GM12878 (cell line): ENCODE measurements around the gene ENO2. TPM values are rescaled to one million over a fixed set of nuclear protein-coding genes. Genes with fewer than 3 reads are reported as not detected.
A peak's percentile ranks its signal among the peaks of the same experiment; 100 is the strongest.

Experiments
- ATAC-seq: fragments of 200-7000 bp; cut with Tn5 transposase; 3 replicates; pipeline ENCODE4 v1.9.1; 2020; ENCODE audit warnings: mild to moderate bottlenecking, moderate library complexity
- BruUV-seq: library from RNA; stranded (reverse); fragments of 400-500 nt; replicated peaks from 2 replicates; lab custom pipeline; 2021; lab: Mats Ljungman, UMichigan
- CTCF ChIA-PET: fragments of 300-600 bp; sonication (Branson Sonifier 250); formaldehyde crosslinking; extraction: SDS; loops from one replicate; lab custom pipeline; 2021; ENCODE audit warnings: inconsistent platforms; lab: Yijun Ruan, JAX
- POLR2A ChIA-PET: fragments of 350-600 bp; formaldehyde crosslinking; extraction: SDS; loops from one replicate; lab custom pipeline; 2021; ENCODE audit warnings: inconsistent platforms; lab: Charles Lee
- RAD21 ChIA-PET: fragments of 300-600 bp; sonication (Branson Sonifier 250); formaldehyde crosslinking; loops from one replicate; lab custom pipeline; 2023; ENCODE audit warnings: antibody characterized with exemption; ENCODE audit not compliant: unreplicated experiment; lab: Charles Lee
- SMC1A ChIA-PET: fragments of 300-600 bp; sonication (Branson Sonifier 250); formaldehyde crosslinking; loops from one replicate; lab custom pipeline; 2023; ENCODE audit not compliant: unreplicated experiment, uncharacterized antibody; lab: Charles Lee
- DNase-seq: peaks from one replicate; pipeline ENCODE4 v3.0.0-alpha.2; 2011; ENCODE audit warnings: low read depth, low spot score
- FAIRE-seq: peaks from 3 replicates; lab custom pipeline; 2011; peaks lifted over from hg19 to GRCh38; lab: Jason Lieb, UNC
- H2AFZ ChIP-seq: 2 replicates; pipeline ENCODE4 v1.6.0; 2011; ENCODE audit warnings: low read depth, low read length, control low read depth; ENCODE audit not compliant: control insufficient read depth
- H3K27ac ChIP-seq: 2 replicates; pipeline ENCODE4 v1.5.1; 2011; ENCODE audit warnings: control low read depth; ENCODE audit not compliant: control insufficient read depth, insufficient read depth
- H3K27me3 ChIP-seq, 2 experiments: replicated peaks in 1 of 2; 2 replicates each; pipeline versions ENCODE4 v1.6.0 to v1.6.1; 2011; ENCODE audit warnings: low read length in 1 of 2; ENCODE audit not compliant: control insufficient read depth in 2 of 2, insufficient read depth in 2 of 2
- H3K36me3 ChIP-seq, 2 experiments: 2 replicates each; pipeline ENCODE4 v1.5.1; 2011; ENCODE audit warnings: low read length in 1 of 2; ENCODE audit not compliant: control insufficient read depth in 2 of 2, insufficient read depth in 2 of 2
- H3K4me1 ChIP-seq: 2 replicates; pipeline ENCODE4 v1.6.1; 2011; ENCODE audit warnings: mild to moderate bottlenecking, low read length, moderate library complexity, mixed read lengths; ENCODE audit not compliant: control insufficient read depth, insufficient read depth
- H3K4me2 ChIP-seq: 2 replicates; pipeline ENCODE4 v1.6.0; 2011; ENCODE audit warnings: control low read depth; ENCODE audit not compliant: control insufficient read depth, insufficient read depth
- H3K4me3 ChIP-seq: fragments of 200-600 bp; sonication (generic); 2 replicates; pipeline ENCODE4 v1.5.1; 2016
- H3K79me2 ChIP-seq: 2 replicates; pipeline ENCODE4 v1.6.0; 2011; ENCODE audit warnings: low read length; ENCODE audit not compliant: control insufficient read depth, insufficient read depth
- H3K9ac ChIP-seq: 2 replicates; pipeline ENCODE4 v1.8.0; 2011; ENCODE audit warnings: low read length, control low read depth, mixed read lengths; ENCODE audit not compliant: control insufficient read depth, insufficient read depth
- H3K9me3 ChIP-seq: replicated peaks from 3 replicates; pipeline ENCODE4 v1.5.1; 2011; ENCODE audit warnings: mild to moderate bottlenecking, low read length; ENCODE audit not compliant: control insufficient read depth, insufficient read depth
- H4K20me1 ChIP-seq: 2 replicates; pipeline ENCODE4 v1.6.0; 2011; ENCODE audit not compliant: control insufficient read depth, insufficient read depth
- ASH2L ChIP-seq: fragments of 300-600, 200-600 bp; sonication (generic); IDR thresholded peaks from 2 replicates; pipeline ENCODE4 v1.6.1; 2017; ENCODE audit warnings: low read depth, mild to moderate bottlenecking, borderline replicate concordance
- ATF7 ChIP-seq: fragments of 450-650 bp; IDR thresholded peaks from 2 replicates; pipeline ENCODE4 v1.6.1; 2016; ENCODE audit warnings: low read depth, mild to moderate bottlenecking
- JUNB ChIP-seq: IDR thresholded peaks from 2 replicates; pipeline ENCODE4 v1.6.1; 2016; ENCODE audit warnings: antibody characterized with exemption, mild to moderate bottlenecking
- POU2F2 ChIP-seq: IDR thresholded peaks from 3 replicates; pipeline ENCODE4 v1.6.1; 2011; ENCODE audit warnings: low read depth, mild to moderate bottlenecking, low read length, borderline replicate concordance
- SMARCA5 ChIP-seq: fragments of 450-650 bp; IDR thresholded peaks from 2 replicates; pipeline ENCODE4 v1.6.1; 2017; ENCODE audit warnings: mild to moderate bottlenecking
- SUZ12 ChIP-seq: fragments of 200-600 bp; sonication (generic); IDR thresholded peaks from one replicate; pipeline ENCODE4 v1.6.1; 2018; ENCODE audit warnings: antibody characterized with exemption, mild to moderate bottlenecking; ENCODE audit not compliant: unreplicated experiment
- YBX1 ChIP-seq: fragments of 450-650 bp; IDR thresholded peaks from 2 replicates; pipeline ENCODE4 v1.6.1; 2016; ENCODE audit warnings: antibody characterized with exemption
- ZNF207 ChIP-seq: fragments of 450-650 bp; IDR thresholded peaks from 2 replicates; pipeline ENCODE4 v1.6.1; 2014; ENCODE audit warnings: antibody characterized with exemption, mild to moderate bottlenecking, borderline replicate concordance
- ZNF217 ChIP-seq: fragments of 450-650 bp; IDR thresholded peaks from 2 replicates; pipeline ENCODE4 v1.6.1; 2017; ENCODE audit warnings: antibody characterized with exemption, mild to moderate bottlenecking
- WGBS: methylation state at CpG from one replicate; pipeline ENCODE4 v1.1.6; 2016; ENCODE audit warnings: low lambda C conversion rate; ENCODE audit not compliant: insufficient replicate concordance, insufficient coverage; ENCODE audit errors: missing lambda C conversion rate; 5-methylcytosine and 5-hydroxymethylcytosine counted together
- in situ Hi-C: fragments of 300-500 bp; cut with MboI; formaldehyde crosslinking; loops from 9 replicates; pipeline ENCODE4 v1.14.3; 2018; ENCODE audit warnings: mixed read lengths
- intact Hi-C: fragments of 100-400 bp; cut with micrococcal nuclease; formaldehyde crosslinking; loops from one replicate; pipeline ENCODE4 v1.14.2; 2022; ENCODE audit not compliant: unreplicated experiment
- polyA plus RNA-seq, 11 experiments: library from polyadenylated mRNA; depleted of rRNA in 4 of 11; unstranded in 6 of 11; stranded (reverse) in 5 of 11; fragments of >200 nt; fragmentation: Nextera tagmentation in 4 of 11; fragmentation: Illumina TruSeq in 1 of 11; extraction: Ambion mirVana in 4 of 11; extraction: Trizol in 1 of 11; gene quantifications; 1 replicate in 1 of 11; 2 replicates in 10 of 11; pipeline versions ENCODE4 v1.2.1 to v1.2.3, GENCODE V29; 2011 to 2016; ENCODE audit warnings: inconsistent platforms in 2 of 11, missing spikeins in 2 of 11, low read depth in 1 of 11
- total RNA-seq, 4 experiments: library from RNA; depleted of rRNA in 3 of 4; stranded (reverse); fragments of >200 nt in 3 of 4; fragmentation: Illumina TruSeq in 1 of 4; extraction: Trizol in 1 of 4; gene quantifications; 2 replicates each; pipeline versions ENCODE4 v1.2.1 to v1.2.3, GENCODE V29; 2013 to 2021
- TF ChIP-seq, protein P1 (sequence below): IDR thresholded peaks from 2 replicates; pipeline ENCODE4 v1.6.1; 2011; ENCODE audit warnings: borderline replicate concordance, low read depth, mild to moderate bottlenecking, moderate library complexity, mixed read lengths, low read length; ENCODE audit not compliant: insufficient read depth; ENCODE audit errors: extremely low read length
- TF ChIP-seq, protein P2 (sequence below): fragments of 450-650 bp; IDR thresholded peaks from 2 replicates; pipeline ENCODE4 v1.6.1; 2017; ENCODE audit warnings: mild to moderate bottlenecking
- TF ChIP-seq, protein P3 (sequence below), 3 experiments: IDR thresholded peaks in 2 of 3; conservative IDR thresholded peaks in 1 of 3; 2 replicates each; pipeline ENCODE4 v1.5.1; 2011; ENCODE audit warnings: low read depth in 3 of 3, low read length in 3 of 3, mild to moderate bottlenecking in 3 of 3, control low read depth in 2 of 3, moderate library complexity in 2 of 3, inconsistent platforms in 1 of 3, mixed read lengths in 1 of 3; ENCODE audit not compliant: control insufficient read depth in 2 of 3, insufficient read depth in 1 of 3; ENCODE audit errors: extremely low read depth in 1 of 3
- TF ChIP-seq, protein P4 (sequence below): fragments of 450-650 bp; IDR thresholded peaks from 2 replicates; pipeline ENCODE4 v1.6.1; 2017; ENCODE audit warnings: antibody characterized with exemption, mild to moderate bottlenecking, moderate library complexity

Gene ENO2
- total and polyA plus RNA-seq, 10 of the 15 experiments (the other 5 are each of a cell fraction or from before 2014, with no cell fraction given), result 24.8 to 196 (median 43.1) TPM

DNA sequence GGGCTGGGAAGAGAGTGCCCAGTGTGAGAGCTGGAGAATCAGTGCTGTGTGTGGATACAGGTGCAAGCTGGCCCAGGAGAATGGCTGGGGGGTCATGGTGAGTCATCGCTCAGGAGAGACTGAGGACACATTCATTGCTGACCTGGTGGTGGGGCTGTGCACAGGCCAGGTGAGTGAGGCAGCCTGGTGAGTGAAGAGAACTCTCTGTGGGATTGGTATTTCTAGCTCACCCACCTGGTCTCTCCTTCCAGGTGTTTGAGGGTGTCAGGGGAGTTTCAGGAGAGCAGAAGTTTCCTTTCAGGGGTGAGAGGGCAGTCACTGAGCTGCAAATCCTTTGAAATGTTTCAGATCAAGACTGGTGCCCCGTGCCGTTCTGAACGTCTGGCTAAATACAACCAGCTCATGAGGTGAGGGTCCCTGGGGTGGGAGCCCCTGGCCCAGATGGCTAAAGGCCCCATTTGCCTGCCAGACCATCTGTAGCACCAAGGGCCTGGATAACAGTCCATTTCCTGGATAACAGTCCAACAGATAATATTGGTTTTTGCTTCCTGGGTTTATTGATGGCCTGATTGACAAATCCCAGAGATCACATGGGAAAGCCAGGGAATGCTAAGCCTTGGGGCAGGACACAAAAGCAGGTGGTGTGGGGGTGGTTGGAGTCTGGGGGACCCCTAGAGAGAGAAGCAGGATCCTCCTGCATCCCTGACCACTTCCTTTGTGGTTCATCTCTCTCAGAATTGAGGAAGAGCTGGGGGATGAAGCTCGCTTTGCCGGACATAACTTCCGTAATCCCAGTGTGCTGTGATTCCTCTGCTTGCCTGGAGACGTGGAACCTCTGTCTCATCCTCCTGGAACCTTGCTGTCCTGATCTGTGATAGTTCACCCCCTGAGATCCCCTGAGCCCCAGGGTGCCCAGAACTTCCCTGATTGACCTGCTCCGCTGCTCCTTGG is 7.9 kb downstream of the ENO2 start:
- Histone ChIP-seq H3K27ac (peak overlapping the region; percentile 36), H4K20me1 (no peaks in the 10 kb centered on the region), H3K9me3 (no peaks in the 10 kb centered on the region), H3K4me2 (peak overlapping the region; percentile 36), H3K27me3 (no peaks in the 10 kb centered on the region), H3K79me2 (peaks cover 7% of the 10 kb centered on the region), H2AFZ (no peak overlapping the region), H3K9ac (peak overlapping the region; percentile 27; the same call in 1 of the 2 replicates), H3K36me3 (peaks cover 0 to 8% of the 10 kb centered on the region in 2 experiments; a peak in 2 of 4 replicates), H3K4me1 (peaks cover 48% of the 10 kb centered on the region), H3K4me3 (peak overlapping the region; percentile 4; the same call in 1 of the 2 replicates)
- intact Hi-C loops (loop anchor here (5.0 kb wide), 2 partner anchors 170 to 190 kb away; partner anchors contain the start of gene C1R), in situ Hi-C loops (no loop called here)
- no TSS peak for BruUV-seq
- POLR2A ChIA-PET, result interaction anchor here (0.6 to 1.5 kb wide), 5 partner anchors 10 to 111 kb away, joined by 3 to 6 read pairs (median 4); no protein-coding TSS in a partner anchor
- SMC1A ChIA-PET, result interaction anchor here (0.7 to 2.0 kb wide), 6 partner anchors 14 to 185 kb away, joined by 3 to 7 read pairs (median 4); partner anchors contain the start of genes C12orf57, LPCAT3, RNU7-1 and SPSB2
- no peak for FAIRE-seq
- 48% methylated on average over 9 of the region's 9 CpGs for WGBS
- no peak for DNase-seq
- RAD21 ChIA-PET, result interaction anchor here (0.6 to 2.4 kb wide), 6 partner anchors 15 to 71 kb away, joined by 3 to 10 read pairs (median 4); partner anchors contain the start of genes C12orf57, CDCA3 and RNU7-1
- CTCF ChIA-PET, result interaction anchor here (1.0 to 6.2 kb wide), 10 partner anchors 15 to 223 kb away, joined by 3 to 111 read pairs (median 5); partner anchors contain the start of genes C12orf57, C1RL, RNU7-1 and SPSB2
- ATAC-seq, result peak; percentile 32
- TF ChIP-seq, protein P1, sequence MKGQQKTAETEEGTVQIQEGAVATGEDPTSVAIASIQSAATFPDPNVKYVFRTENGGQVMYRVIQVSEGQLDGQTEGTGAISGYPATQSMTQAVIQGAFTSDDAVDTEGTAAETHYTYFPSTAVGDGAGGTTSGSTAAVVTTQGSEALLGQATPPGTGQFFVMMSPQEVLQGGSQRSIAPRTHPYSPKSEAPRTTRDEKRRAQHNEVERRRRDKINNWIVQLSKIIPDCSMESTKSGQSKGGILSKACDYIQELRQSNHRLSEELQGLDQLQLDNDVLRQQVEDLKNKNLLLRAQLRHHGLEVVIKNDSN, result no peak
- TF ChIP-seq ASH2L (no peak), ATF7 (no peak), SMARCA5 (no peak), ZNF217 (no peak), JUNB (no peak), POU2F2 (no peak), SUZ12 (no peak), YBX1 (no peak), ZNF207 (no peak)
- TF ChIP-seq, protein P2, sequence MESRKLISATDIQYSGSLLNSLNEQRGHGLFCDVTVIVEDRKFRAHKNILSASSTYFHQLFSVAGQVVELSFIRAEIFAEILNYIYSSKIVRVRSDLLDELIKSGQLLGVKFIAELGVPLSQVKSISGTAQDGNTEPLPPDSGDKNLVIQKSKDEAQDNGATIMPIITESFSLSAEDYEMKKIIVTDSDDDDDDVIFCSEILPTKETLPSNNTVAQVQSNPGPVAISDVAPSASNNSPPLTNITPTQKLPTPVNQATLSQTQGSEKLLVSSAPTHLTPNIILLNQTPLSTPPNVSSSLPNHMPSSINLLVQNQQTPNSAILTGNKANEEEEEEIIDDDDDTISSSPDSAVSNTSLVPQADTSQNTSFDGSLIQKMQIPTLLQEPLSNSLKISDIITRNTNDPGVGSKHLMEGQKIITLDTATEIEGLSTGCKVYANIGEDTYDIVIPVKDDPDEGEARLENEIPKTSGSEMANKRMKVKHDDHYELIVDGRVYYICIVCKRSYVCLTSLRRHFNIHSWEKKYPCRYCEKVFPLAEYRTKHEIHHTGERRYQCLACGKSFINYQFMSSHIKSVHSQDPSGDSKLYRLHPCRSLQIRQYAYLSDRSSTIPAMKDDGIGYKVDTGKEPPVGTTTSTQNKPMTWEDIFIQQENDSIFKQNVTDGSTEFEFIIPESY, result no peak
- TF ChIP-seq, protein P3, sequence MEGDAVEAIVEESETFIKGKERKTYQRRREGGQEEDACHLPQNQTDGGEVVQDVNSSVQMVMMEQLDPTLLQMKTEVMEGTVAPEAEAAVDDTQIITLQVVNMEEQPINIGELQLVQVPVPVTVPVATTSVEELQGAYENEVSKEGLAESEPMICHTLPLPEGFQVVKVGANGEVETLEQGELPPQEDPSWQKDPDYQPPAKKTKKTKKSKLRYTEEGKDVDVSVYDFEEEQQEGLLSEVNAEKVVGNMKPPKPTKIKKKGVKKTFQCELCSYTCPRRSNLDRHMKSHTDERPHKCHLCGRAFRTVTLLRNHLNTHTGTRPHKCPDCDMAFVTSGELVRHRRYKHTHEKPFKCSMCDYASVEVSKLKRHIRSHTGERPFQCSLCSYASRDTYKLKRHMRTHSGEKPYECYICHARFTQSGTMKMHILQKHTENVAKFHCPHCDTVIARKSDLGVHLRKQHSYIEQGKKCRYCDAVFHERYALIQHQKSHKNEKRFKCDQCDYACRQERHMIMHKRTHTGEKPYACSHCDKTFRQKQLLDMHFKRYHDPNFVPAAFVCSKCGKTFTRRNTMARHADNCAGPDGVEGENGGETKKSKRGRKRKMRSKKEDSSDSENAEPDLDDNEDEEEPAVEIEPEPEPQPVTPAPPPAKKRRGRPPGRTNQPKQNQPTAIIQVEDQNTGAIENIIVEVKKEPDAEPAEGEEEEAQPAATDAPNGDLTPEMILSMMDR (IDR thresholded peaks at IDR 0.05 in 2 of 3, conservative IDR thresholded peaks at IDR 0.05 in 1 of 3; ENCODE audit: control insufficient read depth in 2 of 3, extremely low read depth in 1 of 3, insufficient read depth in 1 of 3, low read depth in 3 of 3, low read length in 3 of 3), result 0 out of 6 replicates have a peak, but pooled peaks of 1 of the 3 experiments have one; percentile 13
- TF ChIP-seq, protein P4, sequence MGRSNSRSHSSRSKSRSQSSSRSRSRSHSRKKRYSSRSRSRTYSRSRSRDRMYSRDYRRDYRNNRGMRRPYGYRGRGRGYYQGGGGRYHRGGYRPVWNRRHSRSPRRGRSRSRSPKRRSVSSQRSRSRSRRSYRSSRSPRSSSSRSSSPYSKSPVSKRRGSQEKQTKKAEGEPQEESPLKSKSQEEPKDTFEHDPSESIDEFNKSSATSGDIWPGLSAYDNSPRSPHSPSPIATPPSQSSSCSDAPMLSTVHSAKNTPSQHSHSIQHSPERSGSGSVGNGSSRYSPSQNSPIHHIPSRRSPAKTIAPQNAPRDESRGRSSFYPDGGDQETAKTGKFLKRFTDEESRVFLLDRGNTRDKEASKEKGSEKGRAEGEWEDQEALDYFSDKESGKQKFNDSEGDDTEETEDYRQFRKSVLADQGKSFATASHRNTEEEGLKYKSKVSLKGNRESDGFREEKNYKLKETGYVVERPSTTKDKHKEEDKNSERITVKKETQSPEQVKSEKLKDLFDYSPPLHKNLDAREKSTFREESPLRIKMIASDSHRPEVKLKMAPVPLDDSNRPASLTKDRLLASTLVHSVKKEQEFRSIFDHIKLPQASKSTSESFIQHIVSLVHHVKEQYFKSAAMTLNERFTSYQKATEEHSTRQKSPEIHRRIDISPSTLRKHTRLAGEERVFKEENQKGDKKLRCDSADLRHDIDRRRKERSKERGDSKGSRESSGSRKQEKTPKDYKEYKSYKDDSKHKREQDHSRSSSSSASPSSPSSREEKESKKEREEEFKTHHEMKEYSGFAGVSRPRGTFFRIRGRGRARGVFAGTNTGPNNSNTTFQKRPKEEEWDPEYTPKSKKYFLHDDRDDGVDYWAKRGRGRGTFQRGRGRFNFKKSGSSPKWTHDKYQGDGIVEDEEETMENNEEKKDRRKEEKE, result no peak
